GM12875 (cell line): Measurements from ENCODE around the gene STKLD1.

Experiments used
- H3K4me3 ChIP-seq: one replicate; pipeline ENCODE4 v1.5.1; 2011; ENCODE audit warnings: low read depth, low read length, control low read depth
- TF ChIP-seq, protein P1 (sequence below): IDR thresholded peaks from 2 replicates; pipeline ENCODE4 v1.5.1; 2011; ENCODE audit warnings: low read depth, mild to moderate bottlenecking, control low read depth, inconsistent platforms, low read length, moderate library complexity, borderline replicate concordance; ENCODE audit not compliant: insufficient read depth

The STKLD1 gene

GRCh38 chr9:133345596-133345995, 30.6 kb upstream of the STKLD1 start:
- TF ChIP-seq, protein P1, sequence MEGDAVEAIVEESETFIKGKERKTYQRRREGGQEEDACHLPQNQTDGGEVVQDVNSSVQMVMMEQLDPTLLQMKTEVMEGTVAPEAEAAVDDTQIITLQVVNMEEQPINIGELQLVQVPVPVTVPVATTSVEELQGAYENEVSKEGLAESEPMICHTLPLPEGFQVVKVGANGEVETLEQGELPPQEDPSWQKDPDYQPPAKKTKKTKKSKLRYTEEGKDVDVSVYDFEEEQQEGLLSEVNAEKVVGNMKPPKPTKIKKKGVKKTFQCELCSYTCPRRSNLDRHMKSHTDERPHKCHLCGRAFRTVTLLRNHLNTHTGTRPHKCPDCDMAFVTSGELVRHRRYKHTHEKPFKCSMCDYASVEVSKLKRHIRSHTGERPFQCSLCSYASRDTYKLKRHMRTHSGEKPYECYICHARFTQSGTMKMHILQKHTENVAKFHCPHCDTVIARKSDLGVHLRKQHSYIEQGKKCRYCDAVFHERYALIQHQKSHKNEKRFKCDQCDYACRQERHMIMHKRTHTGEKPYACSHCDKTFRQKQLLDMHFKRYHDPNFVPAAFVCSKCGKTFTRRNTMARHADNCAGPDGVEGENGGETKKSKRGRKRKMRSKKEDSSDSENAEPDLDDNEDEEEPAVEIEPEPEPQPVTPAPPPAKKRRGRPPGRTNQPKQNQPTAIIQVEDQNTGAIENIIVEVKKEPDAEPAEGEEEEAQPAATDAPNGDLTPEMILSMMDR = no peak
- H3K4me3 ChIP-seq = no peak overlapping the region

DNA sequence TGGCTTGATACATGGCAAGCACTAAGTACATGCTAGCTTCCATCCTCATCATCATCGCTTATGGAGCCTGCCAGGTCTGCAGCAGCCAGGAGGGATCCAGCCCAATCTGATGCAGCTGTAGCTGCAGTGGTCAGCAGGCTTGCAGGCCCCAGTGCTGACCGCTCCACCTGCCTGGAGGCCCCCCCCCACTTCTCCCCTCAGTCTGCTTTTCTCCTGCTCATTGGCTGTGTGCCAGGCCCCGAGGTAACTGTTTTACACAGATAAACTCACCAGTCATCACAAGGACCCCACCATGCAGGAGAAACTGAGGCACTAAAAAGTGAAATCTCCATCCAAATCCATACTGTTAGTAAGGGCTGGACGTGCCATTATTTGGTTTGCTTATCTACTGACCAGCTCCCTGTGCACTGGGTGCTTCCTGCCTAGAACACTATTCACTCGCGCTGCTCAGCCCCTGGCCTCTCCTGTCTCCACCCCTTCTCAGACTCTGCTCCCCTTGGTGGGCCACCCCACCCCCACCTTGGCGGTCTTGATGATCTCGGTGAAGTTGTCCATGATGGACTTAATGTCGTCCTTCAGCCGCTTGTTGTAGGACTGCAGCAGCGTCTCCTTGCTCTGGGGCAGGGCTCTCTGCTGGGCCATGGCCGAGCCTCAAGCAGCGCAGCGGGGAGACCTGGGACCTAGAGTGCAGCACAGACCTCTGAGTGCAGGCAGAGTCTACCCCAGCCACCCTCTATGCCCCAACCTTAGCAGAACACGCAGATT, 30.0 kb upstream of the STKLD1 start:
- H3K4me3 ChIP-seq = peak overlapping the region; percentile 96
- TF ChIP-seq, protein P1 = no peak

- H3K4me3 ChIP-seq = peak overlapping the region; percentile 96
- TF ChIP-seq, protein P1 = no peak
These were observed 28.6 kb upstream of the STKLD1 start for GRCh38 chr9:133347515-133347984.

GRCh38 chr9:133347985-133348717, 28.0 kb upstream of the STKLD1 start, which contains the start of the genes MED22 and RPL7A:
Gene MED22 (minus strand): TSS chr9:133348131. CDS start chr9:133346662, 1,469 bp downstream.
Gene RPL7A (plus strand): TSS chr9:133348218. CDS start chr9:133348244, 26 bp downstream.
- peak within 1 kb of the TSS; percentile 96 for H3K4me3 ChIP-seq

GRCh38 chr9:133348718-133349573, 27.2 kb upstream of the STKLD1 start:
- TF ChIP-seq, protein P1 = no peak
- H3K4me3 ChIP-seq = peak overlapping the region; percentile 96

More at GRCh38 chr9:133347985-133348717, 28.0 kb upstream of the STKLD1 start, which contains the start of the genes MED22 and RPL7A:
- TF ChIP-seq, protein P1 = no peak

- H3K4me3 ChIP-seq = no peak overlapping the region
- TF ChIP-seq, protein P1 = no peak
These were observed 26.1 kb upstream of the STKLD1 start for GRCh38 chr9:133349965-133350616.
